K562 (cell line): Measurements from ENCODE around the gene LIN7A. TPM values are rescaled to one million over a fixed set of nuclear protein-coding genes. Genes with fewer than 3 reads are reported as not detected.

Source experiments
- ATAC-seq: fragments of 200-7000 bp; cut with Tn5 transposase; 3 replicates; pipeline ENCODE4 v1.9.1; 2020; ENCODE audit warnings: moderate library complexity
- BruUV-seq: library from RNA; stranded (reverse); fragments of 400-500 nt; replicated peaks from 2 replicates; lab custom pipeline; 2021; lab: Mats Ljungman, UMichigan
- CTCF ChIA-PET: fragments of 300-600 bp; formaldehyde crosslinking; extraction: SDS; loops from one replicate; lab custom pipeline; 2021; ENCODE audit warnings: low intra/inter-chr PET ratio; lab: Yijun Ruan, JAX
- POLR2A ChIA-PET: fragments of 300-600, 350-650 bp; sonication (Branson Sonifier 250); formaldehyde crosslinking; extraction: SDS; loops from one replicate; lab custom pipeline; 2021; ENCODE audit warnings: antibody characterized with exemption, inconsistent platforms; lab: Yijun Ruan, JAX
- DNase-seq, 4 experiments: peaks; one replicate each; pipeline versions ENCODE4 v3.0.0 to v3.0.0-alpha.2; 2011 to 2018; ENCODE audit warnings: low spot score in 3 of 4, mixed read lengths in 3 of 4; ENCODE audit errors: extremely low read depth in 1 of 4
- FAIRE-seq: peaks from 2 replicates; lab custom pipeline; 2011; peaks lifted over from hg19 to GRCh38; lab: Jason Lieb, UNC
- H2AFZ ChIP-seq: 2 replicates; pipeline ENCODE4 v1.6.0; 2011; ENCODE audit warnings: low read depth, low read length, control low read depth, inconsistent platforms
- H3K27ac ChIP-seq: fragments of 200-600 bp; 3 replicates; pipeline ENCODE4 v1.8.0; 2011; ENCODE audit warnings: low read depth, mild to moderate bottlenecking, control low read depth, inconsistent platforms, low read length, moderate library complexity, mixed read lengths; ENCODE audit errors: extremely low read depth
- H3K27me3 ChIP-seq, 2 experiments: fragments of 300-600 bp in 1 of 2; 2 replicates in 1 of 2; 3 replicates in 1 of 2; pipeline versions ENCODE4 v1.6.0 to v1.8.0; 2011; ENCODE audit warnings: inconsistent platforms in 2 of 2, low read length in 2 of 2, mild to moderate bottlenecking in 1 of 2, mixed read lengths in 1 of 2, moderate library complexity in 1 of 2; ENCODE audit not compliant: control insufficient read depth in 2 of 2, insufficient read depth in 2 of 2
- H3K36me3 ChIP-seq: fragments of 300-600 bp; 3 replicates; pipeline ENCODE4 v1.8.0; 2011; ENCODE audit warnings: mild to moderate bottlenecking, low read length, inconsistent platforms; ENCODE audit not compliant: control insufficient read depth, insufficient read depth
- H3K4me1 ChIP-seq, 2 experiments: fragments of 200-600 bp in 1 of 2; replicated peaks in 1 of 2; 2 replicates in 1 of 2; 3 replicates in 1 of 2; pipeline versions ENCODE4 v1.5.1 to v1.8.0; 2011; ENCODE audit warnings: inconsistent platforms in 2 of 2, low read length in 2 of 2, mild to moderate bottlenecking in 1 of 2, mixed read lengths in 1 of 2, moderate library complexity in 1 of 2; ENCODE audit not compliant: control insufficient read depth in 2 of 2, insufficient read depth in 2 of 2
- H3K4me2 ChIP-seq: 2 replicates; pipeline ENCODE4 v1.6.1; 2011; ENCODE audit warnings: low read length, control low read depth, inconsistent platforms, mixed read lengths; ENCODE audit not compliant: insufficient read depth
- H3K4me3 ChIP-seq: fragments of 200-600 bp; sonication (generic), shearing (Covaris generic); 2 replicates; pipeline ENCODE4 v1.5.1; 2016; ENCODE audit warnings: control low read depth, inconsistent platforms
- H3K79me2 ChIP-seq: fragments of 200-600 bp; 3 replicates; pipeline ENCODE4 v1.8.0; 2011; ENCODE audit warnings: low read length, inconsistent platforms; ENCODE audit not compliant: control insufficient read depth, insufficient read depth
- H3K9ac ChIP-seq, 2 experiments: 2 replicates each; pipeline versions ENCODE4 v1.6.0 to v1.6.1; 2011; ENCODE audit warnings: low read depth in 2 of 2, low read length in 2 of 2, control low read depth in 1 of 2, inconsistent platforms in 1 of 2, mild to moderate bottlenecking in 1 of 2, mixed read lengths in 1 of 2; ENCODE audit not compliant: insufficient read depth in 1 of 2
- H3K9me1 ChIP-seq: one replicate; pipeline ENCODE4 v1.6.0; 2011; ENCODE audit warnings: inconsistent platforms, mild to moderate bottlenecking, low read length, moderate library complexity; ENCODE audit not compliant: control insufficient read depth, insufficient read depth
- H3K9me3 ChIP-seq: replicated peaks from 2 replicates; pipeline ENCODE4 v1.5.1; 2011; ENCODE audit warnings: low read depth, low read length, inconsistent platforms; ENCODE audit not compliant: control insufficient read depth, insufficient read depth
- H4K20me1 ChIP-seq: replicated peaks from 2 replicates; pipeline ENCODE4 v1.6.1; 2011; ENCODE audit warnings: low read length, inconsistent platforms, mixed read lengths; ENCODE audit not compliant: control insufficient read depth, insufficient read depth
- ATF4 ChIP-seq: fragments of 450-650 bp; formaldehyde crosslinking; IDR thresholded peaks from 2 replicates; pipeline ENCODE4 v1.4.0; 2022; ENCODE audit warnings: mild to moderate bottlenecking, moderate library complexity
- BACH1 ChIP-seq: fragments of 200-800 bp; sonication (Bioruptor generic); IDR thresholded peaks from 2 replicates; pipeline ENCODE4 v1.6.1; 2016; ENCODE audit warnings: missing genetic modification characterization, missing compliant biosample characterization
- BRCA1 ChIP-seq, 2 experiments: fragments of 450-650 bp in 1 of 2; sonication (generic) in 1 of 2; formaldehyde crosslinking in 1 of 2; IDR thresholded peaks; 2 replicates each; pipeline versions ENCODE4 v1.5.0 to v1.6.1; 2017 to 2020; ENCODE audit warnings: mild to moderate bottlenecking in 1 of 2, missing genetic modification reagents in 1 of 2
- CHD1 ChIP-seq: fragments of 200-600 bp; sonication (generic); IDR thresholded peaks from one replicate; pipeline ENCODE4 v1.6.1; 2012; ENCODE audit warnings: mild to moderate bottlenecking, moderate library complexity, low read length, inconsistent platforms
- ETV1 ChIP-seq: fragments of 450-650 bp; conservative IDR thresholded peaks from 2 replicates; pipeline ENCODE4 v1.6.1; 2016; ENCODE audit warnings: missing genetic modification characterization, control low read depth, low read depth, missing compliant biosample characterization
- GTF2B ChIP-seq: IDR thresholded peaks from 2 replicates; pipeline ENCODE4 v1.6.1; 2011; ENCODE audit not compliant: insufficient read length; ENCODE audit errors: extremely low read depth
- JUN ChIP-seq, 2 experiments: sonication (generic) in 1 of 2; formaldehyde crosslinking in 1 of 2; IDR thresholded peaks; 2 replicates each; pipeline versions ENCODE4 v1.6.1 to v1.8.0; 2012 to 2022; ENCODE audit warnings: borderline replicate concordance in 2 of 2, mild to moderate bottlenecking in 2 of 2, improper control_type of control experiment in 1 of 2, low read depth in 1 of 2, low read length in 1 of 2, missing genetic modification reagents in 1 of 2
- KDM5B ChIP-seq: fragments of 200-600 bp; sonication (generic); IDR thresholded peaks from 2 replicates; pipeline ENCODE4 v1.6.1; 2012; ENCODE audit warnings: low read depth, mild to moderate bottlenecking, moderate library complexity, low read length, control low read depth, inconsistent platforms; ENCODE audit not compliant: insufficient replicate concordance
- KLF10 ChIP-seq: fragments of 250-450 bp; sonication (Bioruptor Pico); IDR thresholded peaks from 2 replicates; pipeline ENCODE4 v1.6.1; 2021; ENCODE audit warnings: matching md5 sums
- MCM7 ChIP-seq, 2 experiments: fragments of 450-650 bp; IDR thresholded peaks; 2 replicates each; pipeline ENCODE4 v1.6.1; 2016 to 2018
- RAD21 ChIP-seq, 2 experiments: fragments of 250-450 bp in 1 of 2; fragments of 450-650 bp in 1 of 2; sonication (Bioruptor Pico) in 1 of 2; formaldehyde crosslinking in 1 of 2; IDR thresholded peaks in 1 of 2; conservative IDR thresholded peaks in 1 of 2; 2 replicates each; pipeline versions ENCODE4 v1.4.0 to v1.8.0; 2020 to 2022; ENCODE audit warnings: mild to moderate bottlenecking in 2 of 2, moderate library complexity in 1 of 2
- SAP30 ChIP-seq: fragments of 200-600 bp; sonication (generic); IDR thresholded peaks from 2 replicates; pipeline ENCODE4 v1.6.1; 2012; ENCODE audit warnings: borderline replicate concordance, low read depth, mild to moderate bottlenecking, moderate library complexity, low read length, control low read depth, inconsistent platforms; ENCODE audit not compliant: insufficient read depth, poor library complexity, severe bottlenecking
- ZFP36 ChIP-seq: fragments of 150-350 bp; IDR thresholded peaks from 2 replicates; pipeline ENCODE4 v1.6.1; 2018; ENCODE audit warnings: low read length, low read depth; ENCODE audit not compliant: partially characterized antibody
- ZNF197 ChIP-seq: fragments of 200-800 bp; sonication (Bioruptor generic); IDR thresholded peaks from 2 replicates; pipeline ENCODE4 v1.6.1; 2016; ENCODE audit warnings: low read depth, missing genetic modification characterization, missing compliant biosample characterization
- ZNF263 ChIP-seq: sonication (generic); formaldehyde crosslinking; IDR thresholded peaks from 2 replicates; pipeline ENCODE4 v1.8.0; 2022; ENCODE audit warnings: mild to moderate bottlenecking, missing genetic modification reagents, borderline replicate concordance
- ZNF280A ChIP-seq: fragments of 450-650 bp; IDR thresholded peaks from 2 replicates; pipeline ENCODE4 v1.6.1; 2018; ENCODE audit warnings: mild to moderate bottlenecking, low read depth; ENCODE audit not compliant: partially characterized antibody
- ZNF347 ChIP-seq: fragments of 450-650 bp; formaldehyde crosslinking; IDR thresholded peaks from 2 replicates; pipeline ENCODE4 v1.4.0; 2020; ENCODE audit warnings: low read depth, mild to moderate bottlenecking, moderate library complexity
- ZNF766 ChIP-seq: fragments of 200-800 bp; sonication (Bioruptor generic); conservative IDR thresholded peaks from 2 replicates; pipeline ENCODE4 v1.6.1; 2016; ENCODE audit warnings: missing genetic modification characterization, missing compliant biosample characterization
- ZNF77 ChIP-seq: fragments of 250-450 bp; sonication (Bioruptor Pico); IDR thresholded peaks from 2 replicates; pipeline ENCODE4 v1.5.0; 2020
- in situ Hi-C: fragments of 300-500 bp; cut with MboI; formaldehyde crosslinking; loops from 4 replicates; pipeline ENCODE4 v1.15.0; 2018; ENCODE audit warnings: inconsistent platforms, mixed read lengths
- intact Hi-C: fragments of 100-400 bp; cut with micrococcal nuclease; formaldehyde crosslinking; loops from 2 replicates; pipeline ENCODE4 v1.14.2; 2022
- polyA plus RNA-seq, 8 experiments: library from polyadenylated mRNA; depleted of rRNA in 4 of 8; stranded (reverse) in 5 of 8; unstranded in 3 of 8; fragments of >200 nt; fragmentation: Nextera tagmentation in 2 of 8; fragmentation: Illumina TruSeq in 1 of 8; extraction: Ambion mirVana in 2 of 8; extraction: Trizol in 1 of 8; gene quantifications; 2 replicates each; pipeline versions ENCODE4 v1.2.1 to v1.2.3, GENCODE V29; 2011 to 2014; ENCODE audit warnings: inconsistent platforms in 1 of 8, missing spikeins in 1 of 8
- total RNA-seq, 7 experiments: library from RNA; depleted of rRNA in 6 of 7; stranded (reverse); fragments of >200 nt in 6 of 7; fragmentation: Illumina TruSeq in 2 of 7; extraction: Trizol in 2 of 7; gene quantifications; 2 replicates each; pipeline versions ENCODE4 v1.2.1 to v1.2.3, GENCODE V29; 2011 to 2021; ENCODE audit warnings: low replicate concordance in 1 of 7

The LIN7A gene
- total and polyA plus RNA-seq, 9 of the 15 experiments (the other 6 are each of a cell fraction or from before 2014, with no cell fraction given), result not detected

GRCh38 chr12:80794551-80794950 is 143.2 kb downstream of the LIN7A start (continued):
- TF ChIP-seq ZFP36, result no peak
- no peak for TF ChIP-seq ZNF347 (CRISPR knock-in tag)
- TF ChIP-seq JUN (IDR thresholded peaks at IDR 0.05; ENCODE audit: borderline replicate concordance, low read depth, low read length), result no peak
- no peak for TF ChIP-seq JUN (CRISPR knock-in tag; IDR thresholded peaks at IDR 0.05; ENCODE audit: borderline replicate concordance)
- TF ChIP-seq SAP30, result no peak
- no peak for TF ChIP-seq BRCA1 (IDR thresholded peaks at IDR 0.05)
- no peak for TF ChIP-seq BRCA1 (CRISPR knock-in tag; IDR thresholded peaks at IDR 0.05)
- TF ChIP-seq BACH1 (tag), result no peak
- no peak for TF ChIP-seq CHD1
- no peak for TF ChIP-seq ZNF77
- TF ChIP-seq, all 486 proteins: peak for 0

GRCh38 chr12:80792861-80793260 is 144.9 kb downstream of the LIN7A start:
- Histone ChIP-seq H4K20me1 (no peaks in the 10 kb centered on the region), H3K4me1 (no peaks in the 10 kb centered on the region), H3K9me3 (no peaks in the 10 kb centered on the region), H3K4me2 (no peak overlapping the region), H3K36me3 (no peaks in the 10 kb centered on the region), H3K27me3 (no peaks in the 10 kb centered on the region), H3K27ac (no peak overlapping the region), H2AFZ (no peak overlapping the region), H3K79me2 (no peaks in the 10 kb centered on the region), H3K9ac (no peak overlapping the region), H3K9me1 (no peaks in the 10 kb centered on the region), H3K4me3 (no peak overlapping the region)
- ChIA-PET CTCF (no interaction called here), POLR2A (no interaction called here)
- no peak for ATAC-seq
- DNase-seq, result no peak
- intact Hi-C loops, result no loop called here
- no peak for FAIRE-seq
- in situ Hi-C loops, result no loop called here
- BruUV-seq, result no TSS peak
- TF ChIP-seq ZNF766 (CRISPR knock-in tag), result no peak
- TF ChIP-seq ZNF280A, result no peak
- TF ChIP-seq KLF10, result no peak
- no peak for TF ChIP-seq MCM7 (IDR thresholded peaks at IDR 0.05)
- no peak for TF ChIP-seq KDM5B
- no peak for TF ChIP-seq ZNF263
- no peak for TF ChIP-seq ETV1 (tag)
- no peak for TF ChIP-seq RAD21 (CRISPR knock-in tag; conservative IDR thresholded peaks at IDR 0.05 in 1 of 2, IDR thresholded peaks at IDR 0.05 in 1 of 2)
- TF ChIP-seq ZNF197 (CRISPR knock-in tag), result no peak
- no peak for TF ChIP-seq ATF4
- no peak for TF ChIP-seq GTF2B
